HG03159 (cell line): ENCODE results near the gene CT45A9.
"Not testable (repeated sequence)": the region's sequence is repeated elsewhere in the genome, so short reads cannot be mapped to it uniquely, and the experiment has no call there.

Experiments used
- ATAC-seq: cut with Tn5 transposase; IDR thresholded peaks from one replicate; pipeline ENCODE4 v1.9.1; 2021; ENCODE audit warnings: mild to moderate bottlenecking, moderate library complexity; ENCODE audit not compliant: unreplicated experiment

CT45A9 gene, protein sequence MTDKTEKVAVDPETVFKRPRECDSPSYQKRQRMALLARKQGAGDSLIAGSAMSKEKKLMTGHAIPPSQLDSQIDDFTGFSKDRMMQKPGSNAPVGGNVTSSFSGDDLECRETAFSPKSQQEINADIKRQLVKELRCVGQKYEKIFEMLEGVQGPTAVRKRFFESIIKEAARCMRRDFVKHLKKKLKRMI

DNA sequence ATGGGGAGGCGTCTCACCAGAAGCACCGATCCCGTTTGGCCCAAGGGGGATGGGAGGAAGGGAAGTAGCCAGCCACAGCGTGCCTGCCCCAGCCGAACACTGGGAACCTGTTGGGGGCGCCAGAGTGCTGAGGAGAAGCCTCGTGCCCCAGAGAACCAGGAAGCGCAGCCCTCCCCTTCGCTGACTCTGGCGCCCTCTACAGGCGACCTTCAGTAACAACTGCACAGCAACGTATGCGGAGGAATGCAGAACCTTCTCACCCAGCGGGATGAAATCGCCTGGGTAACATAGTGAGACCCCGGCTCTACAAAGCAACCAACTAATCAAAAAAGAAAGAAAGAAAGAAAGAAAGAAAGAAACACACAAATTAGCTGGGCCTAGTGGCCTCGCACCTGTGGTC, at the start of gene CT45A9:
TSS of gene CT45A9 (minus strand) at position 101 of the 400 bp plus-strand sequence. CDS start 3,751 bp downstream, outside the sequence.
- ATAC-seq = not testable (repeated sequence)

DNA sequence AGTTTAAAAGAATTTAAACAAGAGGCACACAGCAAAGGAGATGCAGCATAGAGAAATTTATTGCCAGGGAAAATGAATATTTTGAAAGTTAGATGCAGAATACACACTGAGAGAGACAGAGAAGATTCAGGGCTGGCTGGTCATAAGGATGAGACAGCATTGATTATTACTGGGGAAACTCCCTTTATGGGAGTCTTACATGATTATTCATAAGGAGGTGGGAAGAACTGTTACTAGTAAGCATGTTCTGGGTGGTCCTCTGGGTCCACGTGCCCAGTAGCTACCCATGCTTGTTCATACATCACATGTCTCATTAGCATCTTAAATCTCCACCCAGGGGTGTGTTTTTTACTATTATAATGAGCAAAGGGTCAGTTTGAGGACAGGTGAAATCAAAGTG, 48.9 kb upstream of the CT45A9 start:
- ATAC-seq = not testable (repeated sequence)

DNA sequence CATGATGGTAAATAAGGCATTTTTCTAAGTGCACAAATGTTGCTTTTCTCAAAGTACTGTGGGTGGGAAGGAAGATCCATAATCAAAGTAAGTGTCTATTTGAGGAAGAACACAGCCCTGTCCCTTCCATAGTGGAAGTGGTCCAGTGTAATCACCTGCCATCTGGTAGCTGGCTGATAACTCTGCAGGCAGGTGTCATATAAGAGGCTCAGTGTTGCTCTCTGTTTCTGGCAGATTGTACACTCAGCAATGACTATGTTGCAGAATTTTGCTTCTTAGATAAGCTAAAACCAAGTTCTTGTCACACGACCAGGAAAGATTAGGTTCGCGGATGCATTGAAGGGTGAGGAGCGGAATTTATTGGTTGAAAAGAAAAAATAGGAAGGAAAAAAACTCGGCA, 42.8 kb upstream of the CT45A9 start:
- ATAC-seq = no peak

DNA sequence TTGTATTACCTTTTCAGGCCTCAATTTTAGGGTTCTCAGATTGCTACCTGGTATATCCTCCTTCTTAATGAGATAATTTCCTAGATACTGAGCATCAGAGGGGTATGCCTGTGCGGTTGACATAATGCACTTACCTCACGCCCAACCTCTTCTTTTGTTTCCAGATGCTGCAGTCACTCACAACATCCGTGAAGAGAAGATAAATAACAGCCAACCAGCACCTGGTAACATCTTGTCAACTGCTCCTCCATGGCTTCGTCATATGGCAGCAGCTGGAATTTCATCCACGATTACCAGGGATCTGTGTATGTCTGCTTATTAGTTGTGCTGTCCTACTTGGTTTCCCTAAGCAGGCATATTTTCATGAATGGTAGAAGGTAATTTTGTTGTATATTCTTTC, 38.6 kb upstream of the CT45A9 start:
- no peak for ATAC-seq

DNA sequence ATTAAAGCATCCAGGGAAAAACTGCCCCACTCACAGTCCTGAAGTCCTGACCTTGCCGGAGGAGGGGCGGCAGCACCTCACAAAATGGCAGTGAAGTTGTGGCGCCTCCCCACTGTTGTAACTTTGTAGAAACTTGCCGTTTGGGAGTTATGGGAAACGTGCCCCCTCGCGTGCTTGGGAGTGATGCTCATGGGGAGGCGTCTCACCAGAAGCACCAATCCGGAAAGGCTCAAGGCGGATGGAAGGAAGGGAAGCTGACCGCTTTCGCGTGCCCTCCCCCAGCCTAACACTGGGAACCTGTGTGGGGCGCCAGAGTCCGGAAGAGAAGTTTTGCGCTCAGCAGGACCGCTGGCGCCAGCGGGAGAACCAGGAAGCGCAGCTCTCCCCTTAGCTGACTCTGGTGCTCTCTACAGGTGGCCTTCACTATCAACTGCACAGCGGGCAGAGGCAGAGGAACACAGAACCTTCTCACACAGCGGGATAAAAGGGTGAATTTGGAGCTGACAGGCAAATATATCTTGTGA, 21.7 kb upstream of the CT45A9 start, which contains the start of the genes CT45A10 and SAGE1:
TSS of gene CT45A10 (minus strand) at position 151 of the 524 bp plus-strand sequence. CDS start 8,100 bp downstream, outside the sequence.
TSS of gene SAGE1 (plus strand) at position 423 of the 524 bp plus-strand sequence. CDS start 2,527 bp downstream, outside the sequence.
- ATAC-seq = no peak

DNA sequence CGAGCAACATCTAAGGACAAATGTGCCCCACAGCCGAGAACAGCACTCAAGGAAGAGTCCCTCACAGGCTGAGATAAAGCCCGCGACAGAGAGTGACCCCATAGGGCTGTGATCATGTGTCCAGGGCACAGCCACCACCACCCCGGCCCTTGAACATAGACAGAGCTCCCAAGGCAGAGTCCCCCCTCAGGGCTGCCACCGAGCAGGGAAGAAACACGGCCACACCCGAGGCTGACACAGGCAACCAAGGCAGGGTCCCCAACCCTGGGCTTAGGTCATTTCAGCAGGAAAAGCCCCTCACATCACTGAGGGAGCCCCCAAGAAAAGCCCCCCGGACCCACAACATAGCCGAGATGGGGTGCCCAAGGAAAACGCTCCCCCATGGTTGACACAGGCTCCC, 21.2 kb upstream of the CT45A9 start:
- no peak for ATAC-seq

DNA sequence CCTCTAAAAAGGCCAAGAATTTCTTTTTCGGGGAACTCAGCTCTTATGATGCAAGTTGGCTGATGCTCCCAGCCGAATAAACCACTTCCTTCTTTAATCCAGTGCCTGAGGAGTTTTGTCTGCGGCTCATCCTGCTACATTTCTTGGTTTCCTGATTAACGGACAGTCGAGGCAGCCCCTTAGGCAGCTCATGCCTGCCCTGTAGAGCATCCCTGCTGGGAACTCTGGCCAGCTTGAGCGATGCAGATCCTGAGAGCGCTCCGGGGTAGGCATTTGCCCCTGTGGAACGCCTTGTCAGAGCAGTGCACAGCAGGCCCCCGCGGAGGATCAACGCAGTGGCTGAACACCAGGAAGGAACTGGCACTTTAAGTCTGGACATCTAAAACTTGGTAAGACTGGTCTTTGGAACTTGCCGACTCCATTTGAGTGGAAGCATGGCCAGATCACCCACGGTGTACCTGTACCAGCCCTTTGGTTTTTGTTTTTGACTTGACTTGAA, 18.5 kb upstream of the CT45A9 start:
- ATAC-seq = no peak

DNA sequence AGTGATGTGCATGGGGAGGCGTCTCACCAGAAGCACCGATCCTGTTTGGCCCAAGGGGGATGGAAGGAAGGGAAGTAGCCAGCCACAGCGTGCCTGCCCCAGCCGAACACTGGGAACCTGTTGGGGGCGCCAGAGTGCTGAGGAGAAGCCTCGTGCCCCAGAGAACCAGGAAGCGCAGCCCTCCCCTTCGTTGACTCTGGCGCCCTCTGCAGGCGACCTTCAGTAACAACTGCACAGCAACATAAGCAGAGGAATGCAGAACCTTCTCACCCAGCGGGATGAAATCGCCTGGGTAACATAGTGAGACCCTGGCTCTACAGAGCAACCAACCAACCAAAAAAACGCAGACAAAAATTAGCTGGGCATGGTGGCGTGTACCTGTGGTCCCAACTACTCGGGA, 17.4 kb upstream of the CT45A9 start:
- not testable (repeated sequence) for ATAC-seq

DNA sequence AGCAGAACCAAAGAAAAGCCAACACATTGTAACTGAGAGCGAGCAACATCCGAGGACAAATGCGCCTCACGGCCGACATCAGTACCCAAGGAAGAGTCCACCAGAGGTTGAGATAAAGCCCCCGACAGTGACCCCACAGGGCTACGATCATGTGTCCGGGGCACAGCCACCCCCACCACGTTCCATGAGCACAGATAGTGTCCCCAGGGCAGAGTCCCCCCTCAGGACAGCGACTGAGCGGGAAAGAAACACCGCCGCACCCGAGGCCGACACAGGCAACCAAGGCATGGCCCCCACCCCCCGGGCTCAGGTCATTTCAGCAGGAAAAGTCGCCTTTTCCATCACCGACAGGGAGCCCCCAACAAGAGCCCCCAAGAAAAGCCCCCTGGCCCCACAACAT, 16.6 kb upstream of the CT45A9 start:
- ATAC-seq = not testable (repeated sequence)

DNA sequence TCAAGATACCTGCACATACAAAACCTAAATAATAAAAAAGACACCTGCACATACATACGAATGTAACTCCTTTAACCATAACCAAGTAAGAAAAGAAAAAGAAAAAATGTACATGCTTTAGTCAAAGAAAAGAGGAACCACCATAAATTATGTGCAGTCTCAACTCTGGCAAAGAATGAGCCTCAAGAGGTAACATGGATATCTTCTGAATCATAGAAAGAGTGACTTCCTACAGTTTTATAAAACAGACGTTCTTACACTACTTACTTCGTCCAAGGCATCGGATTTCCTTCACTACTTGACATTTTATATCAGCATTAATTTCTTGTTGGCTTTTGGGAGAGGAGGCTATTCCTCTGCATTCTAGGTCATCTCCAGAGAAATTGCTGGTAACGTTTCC, 11.1 kb upstream of the CT45A9 start:
- not testable (repeated sequence) for ATAC-seq

DNA sequence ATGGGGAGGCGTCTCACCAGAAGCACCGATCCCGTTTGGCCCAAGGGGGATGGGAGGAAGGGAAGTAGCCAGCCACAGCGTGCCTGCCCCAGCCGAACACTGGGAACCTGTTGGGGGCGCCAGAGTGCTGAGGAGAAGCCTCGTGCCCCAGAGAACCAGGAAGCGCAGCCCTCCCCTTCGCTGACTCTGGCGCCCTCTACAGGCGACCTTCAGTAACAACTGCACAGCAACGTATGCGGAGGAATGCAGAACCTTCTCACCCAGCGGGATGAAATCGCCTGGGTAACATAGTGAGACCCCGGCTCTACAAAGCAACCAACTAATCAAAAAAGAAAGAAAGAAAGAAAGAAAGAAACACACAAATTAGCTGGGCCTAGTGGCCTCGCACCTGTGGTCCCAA, 17.2 kb downstream of the CT45A9 start, which contains the start of gene CT45A8:
TSS of gene CT45A8 (minus strand) at position 101 of the 400 bp plus-strand sequence. CDS start 3,755 bp downstream, outside the sequence.
- ATAC-seq = not testable (repeated sequence)

DNA sequence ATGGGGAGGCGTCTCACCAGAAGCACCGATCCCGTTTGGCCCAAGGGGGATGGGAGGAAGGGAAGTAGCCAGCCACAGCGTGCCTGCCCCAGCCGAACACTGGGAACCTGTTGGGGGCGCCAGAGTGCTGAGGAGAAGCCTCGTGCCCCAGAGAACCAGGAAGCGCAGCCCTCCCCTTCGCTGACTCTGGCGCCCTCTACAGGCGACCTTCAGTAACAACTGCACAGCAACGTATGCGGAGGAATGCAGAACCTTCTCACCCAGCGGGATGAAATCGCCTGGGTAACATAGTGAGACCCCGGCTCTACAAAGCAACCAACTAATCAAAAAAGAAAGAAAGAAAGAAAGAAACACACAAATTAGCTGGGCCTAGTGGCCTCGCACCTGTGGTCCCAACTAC, 34.4 kb downstream of the CT45A9 start, which contains the start of gene CT45A7:
TSS of gene CT45A7 (minus strand) at position 101 of the 400 bp plus-strand sequence. CDS start 3,747 bp downstream, outside the sequence.
- ATAC-seq = not testable (repeated sequence)

DNA sequence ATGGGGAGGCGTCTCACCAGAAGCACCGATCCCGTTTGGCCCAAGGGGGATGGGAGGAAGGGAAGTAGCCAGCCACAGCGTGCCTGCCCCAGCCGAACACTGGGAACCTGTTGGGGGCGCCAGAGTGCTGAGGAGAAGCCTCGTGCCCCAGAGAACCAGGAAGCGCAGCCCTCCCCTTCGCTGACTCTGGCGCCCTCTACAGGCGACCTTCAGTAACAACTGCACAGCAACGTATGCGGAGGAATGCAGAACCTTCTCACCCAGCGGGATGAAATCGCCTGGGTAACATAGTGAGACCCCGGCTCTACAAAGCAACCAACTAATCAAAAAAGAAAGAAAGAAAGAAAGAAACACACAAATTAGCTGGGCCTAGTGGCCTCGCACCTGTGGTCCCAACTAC, 51.7 kb downstream of the CT45A9 start, which contains the start of gene CT45A2:
TSS of gene CT45A2 (minus strand) at position 101 of the 400 bp plus-strand sequence. CDS start 3,747 bp downstream, outside the sequence.
- not testable (repeated sequence) for ATAC-seq
